Panc1 (cell line): ENCODE results near the gene TRIO. TPM values are rescaled to one million over a fixed set of nuclear protein-coding genes. Genes with fewer than 3 reads are reported as not detected.

Source experiments
- ATAC-seq: fragments of 200-7000 bp; cut with Tn5 transposase; 2 replicates; pipeline ENCODE4 v1.9.1; 2020; ENCODE audit warnings: mild to moderate bottlenecking, moderate library complexity
- BruUV-seq: library from RNA; stranded (reverse); fragments of 400-500 nt; replicated peaks from 2 replicates; lab custom pipeline; 2021; lab: Mats Ljungman, UMichigan
- CTCF ChIA-PET: fragments of 300-600 bp; sonication (Branson Sonifier 250); formaldehyde crosslinking; loops from one replicate; lab custom pipeline; 2022; ENCODE audit warnings: antibody characterized with exemption; lab: Charles Lee
- POLR2A ChIA-PET: fragments of 300-600 bp; sonication (Branson Sonifier 250); formaldehyde crosslinking; loops from one replicate; lab custom pipeline; 2022; ENCODE audit warnings: antibody characterized with exemption; lab: Charles Lee
- DNase-seq: peaks from one replicate; pipeline ENCODE4 v3.0.0-alpha.2; 2010; ENCODE audit warnings: low read depth, low spot score
- H3K27ac ChIP-seq: 2 replicates; pipeline ENCODE4 v1.5.1; 2011; ENCODE audit warnings: mild to moderate bottlenecking, low read length, inconsistent platforms
- H3K27me3 ChIP-seq: fragments of 200-500 bp; sonication (Bioruptor generic); 2 replicates; pipeline ENCODE4 v1.6.0; 2014; ENCODE audit warnings: low read length, inconsistent platforms; ENCODE audit not compliant: control insufficient read depth, insufficient read depth
- H3K36me3 ChIP-seq: fragments of 200-500 bp; sonication (Bioruptor generic); 2 replicates; pipeline ENCODE4 v1.5.1; 2014; ENCODE audit warnings: inconsistent platforms, mild to moderate bottlenecking, low read length, moderate library complexity; ENCODE audit not compliant: control insufficient read depth, insufficient read depth
- H3K4me1 ChIP-seq: 2 replicates; pipeline ENCODE4 v1.5.1; 2011; ENCODE audit warnings: inconsistent platforms, mild to moderate bottlenecking, low read length, moderate library complexity; ENCODE audit not compliant: control insufficient read depth, insufficient read depth
- H3K4me3 ChIP-seq, 2 experiments: 2 replicates each; pipeline ENCODE4 v1.5.1; 2011 to 2012; ENCODE audit warnings: low read depth in 2 of 2, low read length in 2 of 2, mild to moderate bottlenecking in 2 of 2, inconsistent platforms in 1 of 2, moderate library complexity in 1 of 2
- H3K9me3 ChIP-seq: fragments of 200-500 bp; sonication (Bioruptor generic); 2 replicates; pipeline ENCODE4 v1.5.1; 2014; ENCODE audit warnings: low read depth, mild to moderate bottlenecking, inconsistent platforms, low read length, moderate library complexity; ENCODE audit not compliant: control insufficient read depth, insufficient read depth
- CTCF ChIP-seq: fragments of 450-650 bp; IDR thresholded peaks from 2 replicates; pipeline ENCODE4 v1.5.1; 2017; ENCODE audit warnings: mild to moderate bottlenecking
- POLR2AphosphoS5 ChIP-seq: IDR thresholded peaks from 2 replicates; pipeline ENCODE4 v1.6.1; 2012; ENCODE audit warnings: mild to moderate bottlenecking, low read depth, low read length, moderate library complexity
- REST ChIP-seq, 2 experiments: IDR thresholded peaks; 2 replicates each; pipeline ENCODE4 v1.6.1; 2011 to 2012; ENCODE audit warnings: low read depth in 2 of 2, control low read depth in 1 of 2, low read length in 1 of 2, mild to moderate bottlenecking in 1 of 2, moderate library complexity in 1 of 2; ENCODE audit not compliant: insufficient read depth in 1 of 2
- SIN3A ChIP-seq: IDR thresholded peaks from 2 replicates; pipeline ENCODE4 v1.6.1; 2012; ENCODE audit warnings: low read depth, mild to moderate bottlenecking, low read length, moderate library complexity, borderline replicate concordance; ENCODE audit not compliant: insufficient read depth
- TCF7L2 ChIP-seq: IDR thresholded peaks from 2 replicates; pipeline ENCODE4 v1.6.1; 2011; ENCODE audit warnings: mild to moderate bottlenecking, low read depth, low read length, inconsistent platforms
- in situ Hi-C: cut with HindIII; loops from 2 replicates; pipeline ENCODE4 v1.10.0; 2016; ENCODE audit warnings: low sequenced_read_pairs, low pct_unique_long_range_greater_than_20kb
- intact Hi-C: fragments of 100-400 bp; cut with micrococcal nuclease; formaldehyde crosslinking; loops from one replicate; pipeline ENCODE4 v1.10.0; 2022; ENCODE audit not compliant: unreplicated experiment
- total RNA-seq: library from RNA; stranded (reverse); gene quantifications from one replicate; pipeline ENCODE4 v1.2.1, GENCODE V29; 2021; ENCODE audit not compliant: unreplicated experiment

The TRIO gene
- total RNA-seq, 1 experiment from 2014 or later: 349 TPM

- no TSS peak for BruUV-seq
- Histone ChIP-seq H3K27ac (no peak overlapping the region), H3K4me1 (no peaks in the 10 kb centered on the region), H3K27me3 (no peaks in the 10 kb centered on the region), H3K4me3 (no peak overlapping the region), H3K36me3 (peaks cover 66% of the 10 kb centered on the region), H3K9me3 (no peaks in the 10 kb centered on the region)
- ATAC-seq (no peak), DNase-seq (no peak)
- in situ Hi-C loops: no loop called here
- POLR2A ChIA-PET: no interaction called here
- TF ChIP-seq CTCF: no peak
- no peak for TF ChIP-seq SIN3A
- no peak for TF ChIP-seq POLR2AphosphoS5
- TF ChIP-seq REST (IDR thresholded peaks at IDR 0.05; ENCODE audit: insufficient read depth in 1 of 2, low read depth in 2 of 2, low read length in 1 of 2): no peak
- no peak for TF ChIP-seq TCF7L2
- CTCF ChIA-PET: no interaction called here
- intact Hi-C loops: no loop called here
Observed at GRCh38 chr5:14416621-14417275, 273.6 kb downstream of the TRIO start.

- DNase-seq (no peak), ATAC-seq (no peak)
- Histone ChIP-seq H3K4me3 (no peak overlapping the region), H3K4me1 (no peaks in the 10 kb centered on the region), H3K27me3 (no peaks in the 10 kb centered on the region), H3K9me3 (no peaks in the 10 kb centered on the region), H3K36me3 (peaks cover 69% of the 10 kb centered on the region), H3K27ac (no peak overlapping the region)
- in situ Hi-C loops (no loop called here), intact Hi-C loops (no loop called here)
- no TSS peak for BruUV-seq
- ChIA-PET CTCF (no interaction called here), POLR2A (no interaction called here)
- TF ChIP-seq CTCF: no peak
- TF ChIP-seq SIN3A: no peak
- no peak; the same call in 1 of the 2 replicates for TF ChIP-seq POLR2AphosphoS5
- TF ChIP-seq REST (IDR thresholded peaks at IDR 0.05; ENCODE audit: insufficient read depth in 1 of 2, low read depth in 2 of 2, low read length in 1 of 2): no peak
- no peak for TF ChIP-seq TCF7L2
Observed at GRCh38 chr5:14417276-14417730, 274.2 kb downstream of the TRIO start.
